Brain microvascular endothelial cell (primary cell): ENCODE results near the gene DPH7.

Experiments used
- DNase-seq: peaks from one replicate; pipeline ENCODE4 v3.0.0-alpha.2; 2020
- H3K27ac ChIP-seq: fragments of 250-450 bp; sonication (Bioruptor Pico); 2 replicates; pipeline ENCODE4 v1.5.1; 2020; ENCODE audit warnings: mild to moderate bottlenecking, moderate library complexity
- H3K27me3 ChIP-seq: fragments of 250-450 bp; sonication (Bioruptor Pico); replicated peaks from 2 replicates; pipeline ENCODE4 v1.5.1; 2020; ENCODE audit warnings: mild to moderate bottlenecking
- H3K36me3 ChIP-seq: fragments of 250-450 bp; sonication (Bioruptor Pico); replicated peaks from 2 replicates; pipeline ENCODE4 v1.5.1; 2020; ENCODE audit warnings: mild to moderate bottlenecking
- H3K4me3 ChIP-seq: 2 replicates; pipeline ENCODE4 v1.5.1; 2011; ENCODE audit warnings: low read depth, mild to moderate bottlenecking, control low read depth, low read length, moderate library complexity
- in situ Hi-C: cut with HindIII; loops from 2 replicates; pipeline ENCODE4 v1.10.0; 2017; ENCODE audit warnings: low sequenced_read_pairs, low pct_ligation_motif_present
- TF ChIP-seq, protein P1 (sequence below): IDR thresholded peaks from 2 replicates; pipeline ENCODE4 v1.5.1; 2011; ENCODE audit warnings: low read depth, mild to moderate bottlenecking, moderate library complexity, low read length, control low read depth, inconsistent platforms; ENCODE audit errors: missing control alignments

The DPH7 gene

DNA sequence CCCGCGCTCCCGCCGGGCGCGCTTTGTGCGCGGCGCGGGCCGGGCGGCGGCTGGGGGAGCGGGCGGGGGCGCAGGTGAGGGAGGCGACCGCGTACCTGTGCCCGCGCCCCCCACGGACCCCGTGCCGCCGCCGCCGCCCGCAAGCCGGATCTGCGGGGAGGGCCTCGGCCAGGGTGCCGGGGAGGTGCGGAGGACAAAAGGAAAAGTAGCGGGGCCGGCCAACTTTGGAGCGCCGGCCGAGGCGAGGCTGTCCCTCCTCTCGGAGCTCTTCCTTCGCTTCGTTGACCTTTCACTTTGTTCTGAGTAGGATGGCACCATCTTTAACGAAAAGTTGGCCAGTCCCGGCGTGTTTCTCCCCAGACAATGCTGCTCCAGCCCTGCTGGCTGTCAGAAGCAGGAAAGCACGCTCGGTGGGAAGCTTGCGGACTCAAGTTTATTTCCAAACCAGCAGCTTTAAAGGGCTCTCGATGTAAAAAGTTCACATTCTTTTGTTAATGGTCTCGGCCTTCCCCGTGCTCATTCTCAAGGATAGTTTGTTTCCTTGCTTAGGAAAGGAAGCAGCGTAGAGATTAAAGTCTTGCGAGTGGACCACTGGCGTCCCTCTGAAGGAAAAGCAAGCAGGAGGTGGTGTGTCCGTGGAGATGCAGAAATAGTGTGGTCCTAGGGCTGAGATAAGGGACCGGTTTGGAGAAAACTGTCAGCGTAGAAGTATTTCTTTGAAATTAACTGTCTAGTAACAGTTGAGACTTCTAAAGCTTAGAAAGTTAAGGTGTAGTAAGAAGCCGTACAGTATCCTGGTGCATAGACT is 40.7 kb upstream of the DPH7 start:
- in situ Hi-C loops, result no loop called here
- no peaks in the 10 kb centered on the region for H3K36me3 ChIP-seq
- peak overlapping the region; percentile 81 for H3K4me3 ChIP-seq
- TF ChIP-seq, protein P1, sequence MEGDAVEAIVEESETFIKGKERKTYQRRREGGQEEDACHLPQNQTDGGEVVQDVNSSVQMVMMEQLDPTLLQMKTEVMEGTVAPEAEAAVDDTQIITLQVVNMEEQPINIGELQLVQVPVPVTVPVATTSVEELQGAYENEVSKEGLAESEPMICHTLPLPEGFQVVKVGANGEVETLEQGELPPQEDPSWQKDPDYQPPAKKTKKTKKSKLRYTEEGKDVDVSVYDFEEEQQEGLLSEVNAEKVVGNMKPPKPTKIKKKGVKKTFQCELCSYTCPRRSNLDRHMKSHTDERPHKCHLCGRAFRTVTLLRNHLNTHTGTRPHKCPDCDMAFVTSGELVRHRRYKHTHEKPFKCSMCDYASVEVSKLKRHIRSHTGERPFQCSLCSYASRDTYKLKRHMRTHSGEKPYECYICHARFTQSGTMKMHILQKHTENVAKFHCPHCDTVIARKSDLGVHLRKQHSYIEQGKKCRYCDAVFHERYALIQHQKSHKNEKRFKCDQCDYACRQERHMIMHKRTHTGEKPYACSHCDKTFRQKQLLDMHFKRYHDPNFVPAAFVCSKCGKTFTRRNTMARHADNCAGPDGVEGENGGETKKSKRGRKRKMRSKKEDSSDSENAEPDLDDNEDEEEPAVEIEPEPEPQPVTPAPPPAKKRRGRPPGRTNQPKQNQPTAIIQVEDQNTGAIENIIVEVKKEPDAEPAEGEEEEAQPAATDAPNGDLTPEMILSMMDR, result no peak
- H3K27ac ChIP-seq, result peak overlapping the region; percentile 60
- no peaks in the 10 kb centered on the region for H3K27me3 ChIP-seq
- DNase-seq, result peak; percentile 33

DNA sequence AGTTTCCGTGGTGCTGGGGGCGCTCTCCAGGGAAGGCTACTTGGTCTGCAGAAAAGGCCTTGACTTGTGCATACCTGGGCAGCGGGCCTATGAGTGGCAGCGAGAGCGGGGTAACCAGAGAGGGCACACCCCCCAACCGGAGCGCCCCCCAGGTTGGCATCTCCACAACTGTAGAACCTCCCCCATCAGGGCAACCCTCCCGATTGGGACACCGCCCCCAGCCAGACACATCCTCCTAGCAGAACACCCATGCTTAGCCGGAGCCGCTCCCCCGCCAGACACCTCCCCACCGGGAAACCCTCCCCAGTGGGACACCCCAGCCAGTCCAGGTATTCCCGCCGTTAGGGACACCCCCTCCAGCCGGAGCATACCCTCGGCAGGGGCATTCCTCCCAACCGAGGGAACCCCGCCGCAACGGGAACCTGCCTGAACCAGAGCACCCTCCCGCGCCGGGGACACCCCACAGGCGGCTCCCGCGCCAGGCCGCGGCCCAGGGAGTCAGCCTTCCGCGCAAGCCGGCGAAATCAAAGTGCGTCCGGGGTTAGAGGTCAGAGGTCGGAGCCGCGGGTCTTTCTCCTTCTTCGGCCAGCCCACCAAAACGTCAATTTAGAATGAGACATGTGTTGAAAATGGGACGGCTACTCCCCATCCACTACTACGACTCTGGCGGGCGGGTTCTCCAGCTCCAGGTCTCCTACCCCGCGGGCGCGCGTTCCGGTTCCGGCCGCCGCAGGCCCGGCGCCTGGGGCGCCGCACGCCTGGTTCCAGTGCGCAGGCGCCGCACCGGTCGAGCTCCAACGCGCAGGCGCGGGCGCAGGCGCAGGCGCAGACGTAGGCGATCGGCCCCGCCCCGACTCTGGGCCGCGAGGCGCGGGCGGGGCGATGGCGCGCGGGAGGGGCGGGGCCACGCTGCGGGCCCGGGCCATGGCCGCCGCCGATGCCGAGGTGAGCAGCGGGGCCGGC is 39.7 kb upstream of the DPH7 start, which contains the start of gene EHMT1:
Gene EHMT1, plus strand, starts transcription at position 901 of the 963 bp plus-strand sequence. Its CDS starts 24 bp downstream, at position 925.
- peak; percentile 57 for DNase-seq
- Histone ChIP-seq H3K27me3 (no peaks in the 10 kb centered on the region), H3K36me3 (peaks cover 2% of the 10 kb centered on the region), H3K4me3 (peak within 1 kb of the TSS; percentile 94), H3K27ac (peak within 1 kb of the TSS; percentile 66)
- in situ Hi-C loops, result no loop called here
- TF ChIP-seq, protein P1, result no peak

DNA sequence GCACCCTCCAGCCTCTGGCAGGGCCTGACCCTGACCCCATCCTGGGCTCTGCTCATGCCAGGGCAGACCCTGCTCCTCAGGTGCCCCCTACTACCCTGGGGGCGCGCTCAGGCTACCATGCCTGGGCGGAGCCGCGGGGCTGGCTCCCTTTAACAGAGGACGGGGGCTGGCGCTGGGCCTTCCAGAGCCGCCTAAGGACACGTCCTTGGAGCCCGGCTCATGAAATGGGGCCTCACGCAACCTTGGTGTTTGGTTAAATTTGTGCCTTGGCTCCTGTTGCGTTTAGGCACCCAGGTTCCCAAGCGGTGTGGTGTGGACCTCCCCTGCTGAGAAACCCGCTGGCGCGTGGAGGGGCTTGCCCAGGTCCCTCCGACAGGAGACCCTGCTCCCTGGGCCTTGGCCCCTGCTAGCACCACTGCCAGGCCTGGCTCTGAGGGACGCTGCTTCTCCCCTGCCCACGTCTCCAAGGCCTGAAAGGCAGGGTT is 36.7 kb upstream of the DPH7 start:
- Histone ChIP-seq H3K36me3 (peaks cover 2% of the 10 kb centered on the region), H3K27ac (no peak overlapping the region), H3K27me3 (no peaks in the 10 kb centered on the region), H3K4me3 (no peak overlapping the region)
- no peak for DNase-seq
- in situ Hi-C loops, result no loop called here
- TF ChIP-seq, protein P1, result no peak

DNA sequence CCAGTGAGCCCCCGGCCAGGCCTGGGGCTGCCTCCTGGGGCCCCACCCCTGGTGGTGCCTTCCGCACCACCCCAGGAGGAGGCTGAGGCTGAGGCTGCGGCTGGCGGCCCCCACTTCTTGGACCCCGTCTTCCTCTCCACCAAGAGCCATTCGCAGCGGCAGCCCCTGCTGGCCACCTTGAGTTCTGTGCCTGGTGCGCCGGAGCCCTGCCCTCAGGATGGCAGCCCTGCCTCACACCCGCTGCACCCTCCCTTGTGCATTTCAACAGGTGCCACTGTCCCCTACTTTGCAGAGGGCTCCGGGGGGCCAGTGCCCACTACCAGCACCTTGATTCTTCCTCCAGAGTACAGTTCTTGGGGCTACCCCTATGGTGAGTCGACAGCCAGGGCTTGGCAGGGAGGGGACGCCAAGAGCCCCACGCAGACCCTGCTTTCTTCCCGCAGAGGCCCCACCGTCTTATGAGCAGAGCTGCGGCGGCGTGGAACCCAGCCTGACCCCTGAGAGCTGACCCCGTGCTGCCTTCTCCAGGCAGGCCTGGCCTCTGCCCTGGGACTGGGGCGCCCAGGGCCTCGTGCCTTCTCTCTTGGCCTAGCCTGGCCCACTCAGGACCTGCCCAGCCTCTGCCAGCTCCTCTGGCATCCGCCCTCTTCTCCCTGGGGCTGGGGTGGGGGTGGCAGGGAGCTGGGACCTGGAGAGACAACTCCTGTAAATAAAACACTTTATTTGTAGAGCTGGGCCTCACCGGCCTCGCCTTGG is 36.1 kb upstream of the DPH7 start:
- peaks cover 2% of the 10 kb centered on the region for H3K36me3 ChIP-seq
- H3K27me3 ChIP-seq, result no peaks in the 10 kb centered on the region
- no peak overlapping the region for H3K4me3 ChIP-seq
- H3K27ac ChIP-seq, result no peak overlapping the region
- TF ChIP-seq, protein P1, result peak; percentile 16
- in situ Hi-C loops, result no loop called here
- DNase-seq, result no peak

DNA sequence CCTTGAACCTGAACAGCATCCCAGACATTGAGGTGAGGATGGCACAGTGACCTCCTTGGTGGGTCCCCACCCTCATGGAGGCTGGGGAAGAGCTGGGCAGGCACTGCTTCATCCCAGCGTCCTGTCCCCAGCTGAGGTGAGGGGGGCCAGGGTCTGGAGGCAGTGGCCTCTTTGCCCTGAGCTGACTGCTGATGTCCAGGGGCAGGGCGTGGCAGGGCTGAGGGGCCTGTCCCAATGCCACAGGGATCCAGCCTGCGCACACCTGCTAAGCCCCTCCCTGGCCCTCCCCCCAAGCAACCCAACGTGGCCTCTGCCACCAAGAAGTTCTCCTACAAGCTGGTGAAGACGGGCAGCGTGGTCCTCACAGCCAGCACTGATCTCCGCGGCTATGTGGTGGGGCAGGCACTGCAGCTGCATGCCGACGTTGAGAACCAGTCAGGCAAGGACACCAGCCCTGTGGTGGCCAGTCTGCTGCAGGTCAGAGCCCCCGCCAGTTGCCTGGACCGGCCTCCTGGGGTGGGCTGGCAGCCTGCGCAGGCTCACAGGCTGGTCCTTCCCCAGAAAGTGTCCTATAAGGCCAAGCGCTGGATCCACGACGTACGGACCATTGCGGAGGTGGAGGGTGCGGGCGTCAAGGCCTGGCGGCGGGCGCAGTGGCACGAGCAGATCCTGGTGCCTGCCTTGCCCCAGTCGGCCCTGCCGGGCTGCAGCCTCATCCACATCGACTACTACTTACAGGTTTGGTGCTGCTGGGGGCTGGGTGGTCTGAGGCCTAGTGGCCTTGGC is 35.2 kb upstream of the DPH7 start:
- H3K36me3 ChIP-seq, result peaks cover 2% of the 10 kb centered on the region
- in situ Hi-C loops, result no loop called here

More for the DNA sequence above, 35.2 kb upstream of the DPH7 start:
- no peak overlapping the region for H3K27ac ChIP-seq
- TF ChIP-seq, protein P1, result no peak
- no peak for DNase-seq
- no peak overlapping the region for H3K4me3 ChIP-seq
- H3K27me3 ChIP-seq, result no peaks in the 10 kb centered on the region
